K562 (cell line): ENCODE measurements around the gene HAPLN2. TPM values are rescaled to one million over a fixed set of nuclear protein-coding genes. Genes with fewer than 3 reads are reported as not detected.

Experiments used
- ATAC-seq: fragments of 200-7000 bp; cut with Tn5 transposase; 3 replicates; pipeline ENCODE4 v1.9.1; 2020; ENCODE audit warnings: moderate library complexity
- BruUV-seq: library from RNA; stranded (reverse); fragments of 400-500 nt; replicated peaks from 2 replicates; lab custom pipeline; 2021; lab: Mats Ljungman, UMichigan
- CTCF ChIA-PET: fragments of 300-600 bp; formaldehyde crosslinking; extraction: SDS; loops from one replicate; lab custom pipeline; 2021; ENCODE audit warnings: low intra/inter-chr PET ratio; lab: Yijun Ruan, JAX
- POLR2A ChIA-PET: fragments of 300-600, 350-650 bp; sonication (Branson Sonifier 250); formaldehyde crosslinking; extraction: SDS; loops from one replicate; lab custom pipeline; 2021; ENCODE audit warnings: antibody characterized with exemption, inconsistent platforms; lab: Yijun Ruan, JAX
- DNase-seq, 4 experiments: peaks; one replicate each; pipeline versions ENCODE4 v3.0.0 to v3.0.0-alpha.2; 2011 to 2018; ENCODE audit warnings: low spot score in 3 of 4, mixed read lengths in 3 of 4; ENCODE audit errors: extremely low read depth in 1 of 4
- FAIRE-seq: peaks from 2 replicates; lab custom pipeline; 2011; peaks lifted over from hg19 to GRCh38; lab: Jason Lieb, UNC
- H2AFZ ChIP-seq: 2 replicates; pipeline ENCODE4 v1.6.0; 2011; ENCODE audit warnings: low read depth, low read length, control low read depth, inconsistent platforms
- H3K27ac ChIP-seq: fragments of 200-600 bp; 3 replicates; pipeline ENCODE4 v1.8.0; 2011; ENCODE audit warnings: low read depth, mild to moderate bottlenecking, control low read depth, inconsistent platforms, low read length, moderate library complexity, mixed read lengths; ENCODE audit errors: extremely low read depth
- H3K27me3 ChIP-seq, 2 experiments: fragments of 300-600 bp in 1 of 2; 2 replicates in 1 of 2; 3 replicates in 1 of 2; pipeline versions ENCODE4 v1.6.0 to v1.8.0; 2011; ENCODE audit warnings: inconsistent platforms in 2 of 2, low read length in 2 of 2, mild to moderate bottlenecking in 1 of 2, mixed read lengths in 1 of 2, moderate library complexity in 1 of 2; ENCODE audit not compliant: control insufficient read depth in 2 of 2, insufficient read depth in 2 of 2
- H3K36me3 ChIP-seq: fragments of 300-600 bp; 3 replicates; pipeline ENCODE4 v1.8.0; 2011; ENCODE audit warnings: mild to moderate bottlenecking, low read length, inconsistent platforms; ENCODE audit not compliant: control insufficient read depth, insufficient read depth
- H3K4me1 ChIP-seq, 2 experiments: fragments of 200-600 bp in 1 of 2; replicated peaks in 1 of 2; 2 replicates in 1 of 2; 3 replicates in 1 of 2; pipeline versions ENCODE4 v1.5.1 to v1.8.0; 2011; ENCODE audit warnings: inconsistent platforms in 2 of 2, low read length in 2 of 2, mild to moderate bottlenecking in 1 of 2, mixed read lengths in 1 of 2, moderate library complexity in 1 of 2; ENCODE audit not compliant: control insufficient read depth in 2 of 2, insufficient read depth in 2 of 2
- H3K4me2 ChIP-seq: 2 replicates; pipeline ENCODE4 v1.6.1; 2011; ENCODE audit warnings: low read length, control low read depth, inconsistent platforms, mixed read lengths; ENCODE audit not compliant: insufficient read depth
- H3K4me3 ChIP-seq: fragments of 200-600 bp; sonication (generic), shearing (Covaris generic); 2 replicates; pipeline ENCODE4 v1.5.1; 2016; ENCODE audit warnings: control low read depth, inconsistent platforms
- H3K79me2 ChIP-seq: fragments of 200-600 bp; 3 replicates; pipeline ENCODE4 v1.8.0; 2011; ENCODE audit warnings: low read length, inconsistent platforms; ENCODE audit not compliant: control insufficient read depth, insufficient read depth
- H3K9ac ChIP-seq, 2 experiments: 2 replicates each; pipeline versions ENCODE4 v1.6.0 to v1.6.1; 2011; ENCODE audit warnings: low read depth in 2 of 2, low read length in 2 of 2, control low read depth in 1 of 2, inconsistent platforms in 1 of 2, mild to moderate bottlenecking in 1 of 2, mixed read lengths in 1 of 2; ENCODE audit not compliant: insufficient read depth in 1 of 2
- H3K9me1 ChIP-seq: one replicate; pipeline ENCODE4 v1.6.0; 2011; ENCODE audit warnings: inconsistent platforms, mild to moderate bottlenecking, low read length, moderate library complexity; ENCODE audit not compliant: control insufficient read depth, insufficient read depth
- H3K9me3 ChIP-seq: replicated peaks from 2 replicates; pipeline ENCODE4 v1.5.1; 2011; ENCODE audit warnings: low read depth, low read length, inconsistent platforms; ENCODE audit not compliant: control insufficient read depth, insufficient read depth
- H4K20me1 ChIP-seq: replicated peaks from 2 replicates; pipeline ENCODE4 v1.6.1; 2011; ENCODE audit warnings: low read length, inconsistent platforms, mixed read lengths; ENCODE audit not compliant: control insufficient read depth, insufficient read depth
- BHLHE40 ChIP-seq: IDR thresholded peaks from 2 replicates; pipeline ENCODE4 v1.6.1; 2011; ENCODE audit warnings: low read length, improper control_type of control experiment
- CAMTA2 ChIP-seq: fragments of 250-450 bp; sonication (Bioruptor Pico); conservative IDR thresholded peaks from 2 replicates; pipeline ENCODE4 v1.5.1; 2022
- CREB1 ChIP-seq, 2 experiments: sonication (generic) in 1 of 2; formaldehyde crosslinking in 1 of 2; IDR thresholded peaks; 2 replicates each; pipeline versions ENCODE4 v1.6.1 to v1.8.0; 2012 to 2022; ENCODE audit warnings: inconsistent platforms in 1 of 2, mild to moderate bottlenecking in 1 of 2, missing genetic modification reagents in 1 of 2, moderate library complexity in 1 of 2
- CREM ChIP-seq: IDR thresholded peaks from 2 replicates; pipeline ENCODE4 v1.6.1; 2014; ENCODE audit warnings: antibody characterized with exemption, low read depth
- DPF2 ChIP-seq: fragments of 450-650 bp; IDR thresholded peaks from 2 replicates; pipeline ENCODE4 v1.6.1; 2016
- GATAD2B ChIP-seq: fragments of 450-650 bp; IDR thresholded peaks from 2 replicates; pipeline ENCODE4 v1.6.1; 2017; ENCODE audit warnings: mild to moderate bottlenecking, borderline replicate concordance
- MAZ ChIP-seq, 2 experiments: fragments of 450-650 bp in 1 of 2; sonication (generic) in 1 of 2; formaldehyde crosslinking; IDR thresholded peaks in 1 of 2; conservative IDR thresholded peaks in 1 of 2; 2 replicates each; pipeline versions ENCODE4 v1.4.0 to v1.5.0; 2020; ENCODE audit warnings: mild to moderate bottlenecking in 1 of 2, missing genetic modification reagents in 1 of 2
- MEIS2 ChIP-seq: fragments of 450-650 bp; IDR thresholded peaks from 2 replicates; pipeline ENCODE4 v1.6.1; 2014; ENCODE audit warnings: mild to moderate bottlenecking; ENCODE audit not compliant: partially characterized antibody
- MTA2 ChIP-seq: fragments of 450-650 bp; IDR thresholded peaks from 2 replicates; pipeline ENCODE4 v1.6.1; 2016; ENCODE audit warnings: low read depth
- PYGO2 ChIP-seq: fragments of 450-650 bp; IDR thresholded peaks from 2 replicates; pipeline ENCODE4 v1.6.1; 2016; ENCODE audit warnings: mild to moderate bottlenecking, missing genetic modification characterization, moderate library complexity, missing compliant biosample characterization
- SMARCC2 ChIP-seq: fragments of 450-650 bp; IDR thresholded peaks from 2 replicates; pipeline ENCODE4 v1.6.1; 2017; ENCODE audit warnings: antibody characterized with exemption, moderate library complexity, mild to moderate bottlenecking, low read depth
- TCF15 ChIP-seq: fragments of 250-450 bp; sonication (Bioruptor Pico); IDR thresholded peaks from 2 replicates; pipeline ENCODE4 v1.8.0; 2022; ENCODE audit warnings: moderate library complexity, mild to moderate bottlenecking, inconsistent platforms
- TEAD4 ChIP-seq, 2 experiments: sonication (generic) in 1 of 2; formaldehyde crosslinking in 1 of 2; IDR thresholded peaks; 2 replicates each; pipeline versions ENCODE4 v1.6.1 to v1.8.0; 2012 to 2022; ENCODE audit warnings: borderline replicate concordance in 1 of 2, inconsistent platforms in 1 of 2, low read length in 1 of 2, mild to moderate bottlenecking in 1 of 2, missing genetic modification reagents in 1 of 2
- ZFP36 ChIP-seq: fragments of 150-350 bp; IDR thresholded peaks from 2 replicates; pipeline ENCODE4 v1.6.1; 2018; ENCODE audit warnings: low read length, low read depth; ENCODE audit not compliant: partially characterized antibody
- ZNF174 ChIP-seq: fragments of 250-450 bp; sonication (Bioruptor Pico); IDR thresholded peaks from 2 replicates; pipeline ENCODE4 v1.4.0; 2020; ENCODE audit warnings: mild to moderate bottlenecking
- ZSCAN32 ChIP-seq: fragments of 450-650 bp; formaldehyde crosslinking; IDR thresholded peaks from 2 replicates; pipeline ENCODE4 v1.4.0; 2020; ENCODE audit warnings: mild to moderate bottlenecking, moderate library complexity
- WGBS: fragments of 100-300 bp; shearing (Covaris generic); methylation state at CpG from one replicate; pipeline ENCODE4 v1.1.6; 2016; ENCODE audit warnings: low coverage, mixed read lengths; ENCODE audit not compliant: insufficient coverage; ENCODE audit errors: missing lambda C conversion rate; 5-methylcytosine and 5-hydroxymethylcytosine counted together
- in situ Hi-C: fragments of 300-500 bp; cut with MboI; formaldehyde crosslinking; loops from 4 replicates; pipeline ENCODE4 v1.15.0; 2018; ENCODE audit warnings: inconsistent platforms, mixed read lengths
- intact Hi-C: fragments of 100-400 bp; cut with micrococcal nuclease; formaldehyde crosslinking; loops from 2 replicates; pipeline ENCODE4 v1.14.2; 2022
- polyA plus RNA-seq, 8 experiments: library from polyadenylated mRNA; depleted of rRNA in 4 of 8; stranded (reverse) in 5 of 8; unstranded in 3 of 8; fragments of >200 nt; fragmentation: Nextera tagmentation in 2 of 8; fragmentation: Illumina TruSeq in 1 of 8; extraction: Ambion mirVana in 2 of 8; extraction: Trizol in 1 of 8; gene quantifications; 2 replicates each; pipeline versions ENCODE4 v1.2.1 to v1.2.3, GENCODE V29; 2011 to 2014; ENCODE audit warnings: inconsistent platforms in 1 of 8, missing spikeins in 1 of 8
- total RNA-seq, 7 experiments: library from RNA; depleted of rRNA in 6 of 7; stranded (reverse); fragments of >200 nt in 6 of 7; fragmentation: Illumina TruSeq in 2 of 7; extraction: Trizol in 2 of 7; gene quantifications; 2 replicates each; pipeline versions ENCODE4 v1.2.1 to v1.2.3, GENCODE V29; 2011 to 2021; ENCODE audit warnings: low replicate concordance in 1 of 7
- TF ChIP-seq, protein P1 (sequence below): fragments of 250-450 bp; sonication (Bioruptor Pico); IDR thresholded peaks from 2 replicates; pipeline ENCODE4 v1.5.0; 2022; ENCODE audit warnings: mild to moderate bottlenecking
- TF ChIP-seq, protein P2 (sequence below), 2 experiments: fragments of 250-450 bp in 1 of 2; fragments of 450-650 bp in 1 of 2; sonication (Bioruptor Pico) in 1 of 2; IDR thresholded peaks; 2 replicates each; pipeline versions ENCODE4 v1.6.1 to v1.8.0; 2016 to 2021; ENCODE audit warnings: mild to moderate bottlenecking in 2 of 2, moderate library complexity in 2 of 2, missing compliant biosample characterization in 1 of 2, missing genetic modification characterization in 1 of 2
- TF ChIP-seq, protein P3 (sequence below): sonication (generic); IDR thresholded peaks from 2 replicates; pipeline ENCODE4 v1.6.1; 2016

HAPLN2 gene
- total and polyA plus RNA-seq, 9 of the 15 experiments (the other 6 are each of a cell fraction or from before 2014, with no cell fraction given) = 0.14 to 5.2 (median 3.8) TPM; not detected in 4

GRCh38 chr1:156616463-156616862, 2.8 kb upstream of the HAPLN2 start:
- H3K27ac ChIP-seq = 0 out of 3 replicates have a peak overlapping the region, but pooled peaks have one; percentile 15
- H3K9me3 ChIP-seq = no peaks in the 10 kb centered on the region
- no TSS peak for BruUV-seq
- H3K4me1 ChIP-seq = peaks cover 17 to 23% of the 10 kb centered on the region in 2 experiments
- H3K4me3 ChIP-seq = no peak overlapping the region
- H3K79me2 ChIP-seq = no peaks in the 10 kb centered on the region
- ATAC-seq (peak; percentile 96), DNase-seq (peak; percentile 90 to 95 (median 92)), FAIRE-seq (peak; percentile 95)
- H3K27me3 ChIP-seq = no peaks in the 10 kb centered on the region
- no peaks in the 10 kb centered on the region for H4K20me1 ChIP-seq
- H3K9me1 ChIP-seq = no peaks in the 10 kb centered on the region
- 1% methylated on average over 5 of the region's 5 CpGs for WGBS
- intact Hi-C loops = no loop called here
- no peaks in the 10 kb centered on the region for H3K36me3 ChIP-seq
- in situ Hi-C loops = no loop called here
- ChIA-PET POLR2A (interaction anchor here (1.0 kb wide), 1 partner anchor 45 kb away, joined by 3 read pairs; no protein-coding TSS in a partner anchor), CTCF (no interaction called here)
- H2AFZ ChIP-seq = peak overlapping the region; percentile 65
- peak overlapping the region; percentile 67 for H3K4me2 ChIP-seq
- H3K9ac ChIP-seq = peak overlapping the region; percentile 4 to 5; a peak in 1 of 4 replicates
- no peak for TF ChIP-seq ZSCAN32 (CRISPR knock-in tag)
- TF ChIP-seq, protein P1, sequence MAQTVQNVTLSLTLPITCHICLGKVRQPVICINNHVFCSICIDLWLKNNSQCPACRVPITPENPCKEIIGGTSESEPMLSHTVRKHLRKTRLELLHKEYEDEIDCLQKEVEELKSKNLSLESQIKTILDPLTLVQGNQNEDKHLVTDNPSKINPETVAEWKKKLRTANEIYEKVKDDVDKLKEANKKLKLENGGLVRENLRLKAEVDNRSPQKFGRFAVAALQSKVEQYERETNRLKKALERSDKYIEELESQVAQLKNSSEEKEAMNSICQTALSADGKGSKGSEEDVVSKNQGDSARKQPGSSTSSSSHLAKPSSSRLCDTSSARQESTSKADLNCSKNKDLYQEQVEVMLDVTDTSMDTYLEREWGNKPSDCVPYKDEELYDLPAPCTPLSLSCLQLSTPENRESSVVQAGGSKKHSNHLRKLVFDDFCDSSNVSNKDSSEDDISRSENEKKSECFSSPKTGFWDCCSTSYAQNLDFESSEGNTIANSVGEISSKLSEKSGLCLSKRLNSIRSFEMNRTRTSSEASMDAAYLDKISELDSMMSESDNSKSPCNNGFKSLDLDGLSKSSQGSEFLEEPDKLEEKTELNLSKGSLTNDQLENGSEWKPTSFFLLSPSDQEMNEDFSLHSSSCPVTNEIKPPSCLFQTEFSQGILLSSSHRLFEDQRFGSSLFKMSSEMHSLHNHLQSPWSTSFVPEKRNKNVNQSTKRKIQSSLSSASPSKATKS (CRISPR knock-in tag) = no peak
- TF ChIP-seq TEAD4 (IDR thresholded peaks at IDR 0.05; ENCODE audit: low read length) = peak; percentile 76
- TF ChIP-seq TEAD4 (CRISPR knock-in tag; IDR thresholded peaks at IDR 0.05; ENCODE audit: borderline replicate concordance) = no peak
- TF ChIP-seq, protein P2, sequence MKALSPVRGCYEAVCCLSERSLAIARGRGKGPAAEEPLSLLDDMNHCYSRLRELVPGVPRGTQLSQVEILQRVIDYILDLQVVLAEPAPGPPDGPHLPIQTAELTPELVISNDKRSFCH (CRISPR knock-in tag; IDR thresholded peaks at IDR 0.05) = no peak
- TF ChIP-seq, protein P2 (tag; IDR thresholded peaks at IDR 0.05) = no peak
- peak; percentile 49; the same call in 1 of the 2 replicates for TF ChIP-seq BHLHE40
- TF ChIP-seq DPF2 = peak; percentile 97
- TF ChIP-seq MTA2 = peak; percentile 76
- TF ChIP-seq ZNF174 (CRISPR knock-in tag) = no peak
- no peak for TF ChIP-seq TCF15 (CRISPR knock-in tag)
- TF ChIP-seq, protein P3, sequence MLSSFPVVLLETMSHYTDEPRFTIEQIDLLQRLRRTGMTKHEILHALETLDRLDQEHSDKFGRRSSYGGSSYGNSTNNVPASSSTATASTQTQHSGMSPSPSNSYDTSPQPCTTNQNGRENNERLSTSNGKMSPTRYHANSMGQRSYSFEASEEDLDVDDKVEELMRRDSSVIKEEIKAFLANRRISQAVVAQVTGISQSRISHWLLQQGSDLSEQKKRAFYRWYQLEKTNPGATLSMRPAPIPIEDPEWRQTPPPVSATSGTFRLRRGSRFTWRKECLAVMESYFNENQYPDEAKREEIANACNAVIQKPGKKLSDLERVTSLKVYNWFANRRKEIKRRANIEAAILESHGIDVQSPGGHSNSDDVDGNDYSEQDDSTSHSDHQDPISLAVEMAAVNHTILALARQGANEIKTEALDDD = peak; percentile 50; the same call in 1 of the 2 replicates
- TF ChIP-seq MAZ (CRISPR knock-in tag; conservative IDR thresholded peaks at IDR 0.05 in 1 of 2, IDR thresholded peaks at IDR 0.05 in 1 of 2) = peak; percentile 59 to 87
- 0 out of 2 replicates have a peak, but pooled peaks have one; percentile 27 for TF ChIP-seq CREB1 (IDR thresholded peaks at IDR 0.05)
- no peak for TF ChIP-seq CREB1 (CRISPR knock-in tag; IDR thresholded peaks at IDR 0.05)
- 0 out of 2 replicates have a peak, but pooled peaks have one; percentile 23 for TF ChIP-seq PYGO2 (tag)
- peak; percentile 73 for TF ChIP-seq CREM
- peak; percentile 98 for TF ChIP-seq MEIS2
- peak; percentile 82; the same call in 1 of the 2 replicates for TF ChIP-seq GATAD2B
- TF ChIP-seq CAMTA2 = no peak
- TF ChIP-seq ZFP36 = peak; percentile 13
- peak; percentile 79 for TF ChIP-seq SMARCC2
